Panc1 (cell line): ENCODE data around the gene BBS9. TPM values are rescaled to one million over a fixed set of nuclear protein-coding genes. Genes with fewer than 3 reads are reported as not detected.

ENCODE experiments used
- ATAC-seq: fragments of 200-7000 bp; cut with Tn5 transposase; 2 replicates; pipeline ENCODE4 v1.9.1; 2020; ENCODE audit warnings: mild to moderate bottlenecking, moderate library complexity
- BruUV-seq: library from RNA; stranded (reverse); fragments of 400-500 nt; replicated peaks from 2 replicates; lab custom pipeline; 2021; lab: Mats Ljungman, UMichigan
- CTCF ChIA-PET: fragments of 300-600 bp; sonication (Branson Sonifier 250); formaldehyde crosslinking; loops from one replicate; lab custom pipeline; 2022; ENCODE audit warnings: antibody characterized with exemption; lab: Charles Lee
- POLR2A ChIA-PET: fragments of 300-600 bp; sonication (Branson Sonifier 250); formaldehyde crosslinking; loops from one replicate; lab custom pipeline; 2022; ENCODE audit warnings: antibody characterized with exemption; lab: Charles Lee
- DNase-seq: peaks from one replicate; pipeline ENCODE4 v3.0.0-alpha.2; 2010; ENCODE audit warnings: low read depth, low spot score
- H3K27ac ChIP-seq: 2 replicates; pipeline ENCODE4 v1.5.1; 2011; ENCODE audit warnings: mild to moderate bottlenecking, low read length, inconsistent platforms
- H3K27me3 ChIP-seq: fragments of 200-500 bp; sonication (Bioruptor generic); 2 replicates; pipeline ENCODE4 v1.6.0; 2014; ENCODE audit warnings: low read length, inconsistent platforms; ENCODE audit not compliant: control insufficient read depth, insufficient read depth
- H3K36me3 ChIP-seq: fragments of 200-500 bp; sonication (Bioruptor generic); 2 replicates; pipeline ENCODE4 v1.5.1; 2014; ENCODE audit warnings: inconsistent platforms, mild to moderate bottlenecking, low read length, moderate library complexity; ENCODE audit not compliant: control insufficient read depth, insufficient read depth
- H3K4me1 ChIP-seq: 2 replicates; pipeline ENCODE4 v1.5.1; 2011; ENCODE audit warnings: inconsistent platforms, mild to moderate bottlenecking, low read length, moderate library complexity; ENCODE audit not compliant: control insufficient read depth, insufficient read depth
- H3K4me3 ChIP-seq, 2 experiments: 2 replicates each; pipeline ENCODE4 v1.5.1; 2011 to 2012; ENCODE audit warnings: low read depth in 2 of 2, low read length in 2 of 2, mild to moderate bottlenecking in 2 of 2, inconsistent platforms in 1 of 2, moderate library complexity in 1 of 2
- H3K9me3 ChIP-seq: fragments of 200-500 bp; sonication (Bioruptor generic); 2 replicates; pipeline ENCODE4 v1.5.1; 2014; ENCODE audit warnings: low read depth, mild to moderate bottlenecking, inconsistent platforms, low read length, moderate library complexity; ENCODE audit not compliant: control insufficient read depth, insufficient read depth
- CTCF ChIP-seq: fragments of 450-650 bp; IDR thresholded peaks from 2 replicates; pipeline ENCODE4 v1.5.1; 2017; ENCODE audit warnings: mild to moderate bottlenecking
- POLR2AphosphoS5 ChIP-seq: IDR thresholded peaks from 2 replicates; pipeline ENCODE4 v1.6.1; 2012; ENCODE audit warnings: mild to moderate bottlenecking, low read depth, low read length, moderate library complexity
- REST ChIP-seq, 2 experiments: IDR thresholded peaks; 2 replicates each; pipeline ENCODE4 v1.6.1; 2011 to 2012; ENCODE audit warnings: low read depth in 2 of 2, control low read depth in 1 of 2, low read length in 1 of 2, mild to moderate bottlenecking in 1 of 2, moderate library complexity in 1 of 2; ENCODE audit not compliant: insufficient read depth in 1 of 2
- SIN3A ChIP-seq: IDR thresholded peaks from 2 replicates; pipeline ENCODE4 v1.6.1; 2012; ENCODE audit warnings: low read depth, mild to moderate bottlenecking, low read length, moderate library complexity, borderline replicate concordance; ENCODE audit not compliant: insufficient read depth
- TCF7L2 ChIP-seq: IDR thresholded peaks from 2 replicates; pipeline ENCODE4 v1.6.1; 2011; ENCODE audit warnings: mild to moderate bottlenecking, low read depth, low read length, inconsistent platforms
- in situ Hi-C: cut with HindIII; loops from 2 replicates; pipeline ENCODE4 v1.10.0; 2016; ENCODE audit warnings: low sequenced_read_pairs, low pct_unique_long_range_greater_than_20kb
- intact Hi-C: fragments of 100-400 bp; cut with micrococcal nuclease; formaldehyde crosslinking; loops from one replicate; pipeline ENCODE4 v1.10.0; 2022; ENCODE audit not compliant: unreplicated experiment
- total RNA-seq: library from RNA; stranded (reverse); gene quantifications from one replicate; pipeline ENCODE4 v1.2.1, GENCODE V29; 2021; ENCODE audit not compliant: unreplicated experiment

Gene BBS9
- total RNA-seq, 1 experiment from 2014 or later: 6.9 TPM

GRCh38 chr7:33210958-33211357 is 81.6 kb downstream of the BBS9 start:
- Histone ChIP-seq H3K27ac (no peak overlapping the region), H3K4me1 (no peaks in the 10 kb centered on the region), H3K27me3 (no peaks in the 10 kb centered on the region), H3K9me3 (no peaks in the 10 kb centered on the region), H3K4me3 (no peak overlapping the region), H3K36me3 (no peaks in the 10 kb centered on the region)
- BruUV-seq: no TSS peak
- DNase-seq: no peak
- no peak for ATAC-seq
- CTCF ChIA-PET: no interaction called here
- in situ Hi-C loops: no loop called here
- POLR2A ChIA-PET: no interaction called here
- intact Hi-C loops: no loop called here
- TF ChIP-seq POLR2AphosphoS5 (no peak), CTCF (no peak), TCF7L2 (no peak), REST (IDR thresholded peaks at IDR 0.05; ENCODE audit: insufficient read depth in 1 of 2, low read depth in 2 of 2, low read length in 1 of 2) (no peak), SIN3A (no peak)

- POLR2A ChIA-PET: no interaction called here
- no peaks in the 10 kb centered on the region for H3K27me3 ChIP-seq
- ATAC-seq: no peak
Measured at GRCh38 chr7:33212144-33212543, 82.8 kb downstream of the BBS9 start.

More at GRCh38 chr7:33212144-33212543, 82.8 kb downstream of the BBS9 start:
- intact Hi-C loops (no loop called here), in situ Hi-C loops (no loop called here)
- no peaks in the 10 kb centered on the region for H3K4me1 ChIP-seq
- no peak for TF ChIP-seq CTCF
- no peak for TF ChIP-seq REST (IDR thresholded peaks at IDR 0.05; ENCODE audit: insufficient read depth in 1 of 2, low read depth in 2 of 2, low read length in 1 of 2)
- TF ChIP-seq TCF7L2: no peak
- TF ChIP-seq POLR2AphosphoS5: no peak
- no peak for TF ChIP-seq SIN3A
- H3K4me3 ChIP-seq: no peak overlapping the region
- no peak overlapping the region for H3K27ac ChIP-seq
- no peaks in the 10 kb centered on the region for H3K36me3 ChIP-seq
- no peak for DNase-seq
- BruUV-seq: no TSS peak
- H3K9me3 ChIP-seq: no peaks in the 10 kb centered on the region
- CTCF ChIA-PET: no interaction called here
